ENCODE data around the gene MMD. TPM values are rescaled to one million over a fixed set of nuclear protein-coding genes. Genes with fewer than 3 reads are reported as not detected.

MMD gene
- total and polyA plus RNA-seq, 11 donors, result 8.2 to 25.0 (median 12.4) TPM

DNA sequence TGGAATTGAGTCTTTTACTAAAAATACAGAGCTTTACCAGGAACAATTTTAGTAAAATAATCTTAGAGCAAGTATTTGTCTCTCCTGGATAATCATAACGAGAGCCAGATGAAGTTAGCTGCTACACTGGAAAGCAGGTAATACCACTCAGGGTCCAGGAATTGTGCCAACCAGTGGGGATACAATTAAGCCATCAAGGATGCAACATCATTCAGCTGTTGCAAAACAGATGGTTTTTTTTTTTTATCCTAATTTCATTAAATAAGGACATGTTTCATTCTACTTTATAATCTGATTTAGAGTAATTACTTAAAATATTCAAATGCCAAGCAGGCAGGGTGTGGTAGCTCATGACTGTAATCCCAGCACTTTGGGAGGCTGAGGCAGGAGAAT is 10.2 kb downstream of the MMD start:
- H3K27ac ChIP-seq, result peak overlapping the region in 10 of 12 donors; percentile 11 to 68 (median 40)
- H3K4me3 ChIP-seq, result no peak overlapping the region
- no peaks in the 10 kb centered on the region for H3K27me3 ChIP-seq
- TF ChIP-seq POLR2A (IDR thresholded peaks at IDR 0.05), result no peak
- no peak for TF ChIP-seq CTCF (IDR thresholded peaks at IDR 0.05)
- intact Hi-C loops (cut with DNase I), result loop anchor here in 5 of 10 donors (5.0 to 10.0 kb wide), 6 partner anchors 57 to 343 kb away; partner anchors contain the start of genes SMIM36 (in 2 of the 5), HLF (in 1 of the 5) and PCTP (in 1 of the 5)
- H3K36me3 ChIP-seq, result peaks cover 0 to 77% (median 70%) of the 10 kb centered on the region in 9 donors
- DNase-seq (no peak), ATAC-seq (no peak)
- no peaks in the 10 kb centered on the region for H3K9me3 ChIP-seq
- H3K4me1 ChIP-seq, result peaks cover 0 to 27% (median 8%) of the 10 kb centered on the region in 12 donors
- 55 to 74% (median 67%) methylated on average over 1 of the region's 1 CpG for WGBS, 4 donors

DNA sequence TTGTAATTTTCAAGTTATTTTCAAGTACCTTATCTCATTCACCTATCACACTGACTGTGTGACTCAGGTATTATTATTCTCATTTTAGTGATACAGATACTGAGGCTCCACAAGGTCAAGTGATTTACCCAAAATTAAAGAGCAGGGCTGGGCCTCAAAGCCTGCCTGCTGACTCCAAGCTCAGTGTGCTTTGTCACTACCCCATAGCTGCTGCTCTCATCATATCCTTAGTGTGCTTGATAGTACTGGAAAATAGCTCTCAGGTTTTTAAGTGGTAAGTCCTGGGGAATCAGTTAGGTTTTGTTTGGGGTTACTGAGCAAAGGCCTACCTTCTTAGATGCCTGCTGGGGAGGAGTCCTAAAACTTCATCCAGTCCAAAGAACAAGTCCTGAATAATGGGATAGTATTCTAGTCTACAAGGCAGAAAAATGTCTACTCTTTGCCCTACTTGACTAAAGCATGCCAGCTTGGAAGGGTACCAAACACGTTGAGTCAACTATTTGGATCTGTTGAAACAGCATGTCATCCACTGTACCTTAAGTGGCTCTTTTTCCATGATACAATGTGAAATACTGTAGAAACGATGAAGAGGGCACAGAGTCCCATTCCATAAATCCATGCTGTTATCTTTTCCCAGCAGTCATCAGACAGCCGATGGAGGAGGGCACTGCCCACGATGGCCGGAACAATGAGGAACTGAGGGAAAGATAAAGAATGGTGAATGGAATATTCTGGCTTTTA is 10.7 kb downstream of the MMD start:
- WGBS, 4 donors, result 43 to 65% (median 57%) methylated on average over 5 of the region's 5 CpGs

GRCh38 chr17:55409030-55409800 is 12.4 kb downstream of the MMD start:
- Histone ChIP-seq H3K27ac (no peak overlapping the region), H3K36me3 (peaks cover 0 to 99% (median 88%) of the 10 kb centered on the region in 9 donors), H3K27me3 (no peaks in the 10 kb centered on the region), H3K4me1 (peaks cover 0 to 15% (median 0%) of the 10 kb centered on the region in 12 donors), H3K9me3 (no peaks in the 10 kb centered on the region), H3K4me3 (no peak overlapping the region)
- no peak for TF ChIP-seq POLR2A (IDR thresholded peaks at IDR 0.05)
- no peak for TF ChIP-seq CTCF (IDR thresholded peaks at IDR 0.05)
- WGBS, 4 donors, result 91 to 94% (median 92%) methylated on average over 4 of the region's 4 CpGs
- intact Hi-C loops (cut with DNase I), result loop anchor here in 1 of 10 donors (5.0 kb wide), 1 partner anchor 103 kb away; the partner anchor contains the start of gene SMIM36
- no peak for ATAC-seq
- no peak for DNase-seq

More for the DNA sequence above, 10.7 kb downstream of the MMD start:
- Histone ChIP-seq H3K4me1 (peaks cover 0 to 24% (median 7%) of the 10 kb centered on the region in 12 donors), H3K9me3 (no peaks in the 10 kb centered on the region), H3K4me3 (no peak overlapping the region), H3K27me3 (no peaks in the 10 kb centered on the region), H3K27ac (peak overlapping the region in 10 of 12 donors; percentile 11 to 68 (median 40)), H3K36me3 (peaks cover 0 to 83% (median 74%) of the 10 kb centered on the region in 9 donors)
- DNase-seq (peak in 1 of 5 donors; percentile 34), ATAC-seq (peak; percentile 55 to 86 (median 82))
- intact Hi-C loops (cut with DNase I), result loop anchor here in 5 of 10 donors (5.0 to 10.0 kb wide), 6 partner anchors 56 to 344 kb away; partner anchors contain the start of genes SMIM36 (in 2 of the 5), HLF (in 1 of the 5) and PCTP (in 1 of the 5)
- TF ChIP-seq POLR2A (IDR thresholded peaks at IDR 0.05), result no peak
- no peak for TF ChIP-seq CTCF (IDR thresholded peaks at IDR 0.05)

Measured in heart left ventricle (tissue), 16 donors.